GM12878 (cell line): ENCODE measurements around the gene NKTR. TPM values are rescaled to one million over a fixed set of nuclear protein-coding genes. Genes with fewer than 3 reads are reported as not detected.

ENCODE experiments used
- ATAC-seq: fragments of 200-7000 bp; cut with Tn5 transposase; 3 replicates; pipeline ENCODE4 v1.9.1; 2020; ENCODE audit warnings: mild to moderate bottlenecking, moderate library complexity
- BruUV-seq: library from RNA; stranded (reverse); fragments of 400-500 nt; replicated peaks from 2 replicates; lab custom pipeline; 2021; lab: Mats Ljungman, UMichigan
- CTCF ChIA-PET: fragments of 300-600 bp; sonication (Branson Sonifier 250); formaldehyde crosslinking; extraction: SDS; loops from one replicate; lab custom pipeline; 2021; ENCODE audit warnings: inconsistent platforms; lab: Yijun Ruan, JAX
- POLR2A ChIA-PET: fragments of 350-600 bp; formaldehyde crosslinking; extraction: SDS; loops from one replicate; lab custom pipeline; 2021; ENCODE audit warnings: inconsistent platforms; lab: Charles Lee
- RAD21 ChIA-PET: fragments of 300-600 bp; sonication (Branson Sonifier 250); formaldehyde crosslinking; loops from one replicate; lab custom pipeline; 2023; ENCODE audit warnings: antibody characterized with exemption; ENCODE audit not compliant: unreplicated experiment; lab: Charles Lee
- SMC1A ChIA-PET: fragments of 300-600 bp; sonication (Branson Sonifier 250); formaldehyde crosslinking; loops from one replicate; lab custom pipeline; 2023; ENCODE audit not compliant: unreplicated experiment, uncharacterized antibody; lab: Charles Lee
- DNase-seq: peaks from one replicate; pipeline ENCODE4 v3.0.0-alpha.2; 2011; ENCODE audit warnings: low read depth, low spot score
- FAIRE-seq: peaks from 3 replicates; lab custom pipeline; 2011; peaks lifted over from hg19 to GRCh38; lab: Jason Lieb, UNC
- H2AFZ ChIP-seq: 2 replicates; pipeline ENCODE4 v1.6.0; 2011; ENCODE audit warnings: low read depth, low read length, control low read depth; ENCODE audit not compliant: control insufficient read depth
- H3K27ac ChIP-seq: 2 replicates; pipeline ENCODE4 v1.5.1; 2011; ENCODE audit warnings: control low read depth; ENCODE audit not compliant: control insufficient read depth, insufficient read depth
- H3K27me3 ChIP-seq, 2 experiments: replicated peaks in 1 of 2; 2 replicates each; pipeline versions ENCODE4 v1.6.0 to v1.6.1; 2011; ENCODE audit warnings: low read length in 1 of 2; ENCODE audit not compliant: control insufficient read depth in 2 of 2, insufficient read depth in 2 of 2
- H3K36me3 ChIP-seq, 2 experiments: 2 replicates each; pipeline ENCODE4 v1.5.1; 2011; ENCODE audit warnings: low read length in 1 of 2; ENCODE audit not compliant: control insufficient read depth in 2 of 2, insufficient read depth in 2 of 2
- H3K4me1 ChIP-seq: 2 replicates; pipeline ENCODE4 v1.6.1; 2011; ENCODE audit warnings: mild to moderate bottlenecking, low read length, moderate library complexity, mixed read lengths; ENCODE audit not compliant: control insufficient read depth, insufficient read depth
- H3K4me2 ChIP-seq: 2 replicates; pipeline ENCODE4 v1.6.0; 2011; ENCODE audit warnings: control low read depth; ENCODE audit not compliant: control insufficient read depth, insufficient read depth
- H3K4me3 ChIP-seq: fragments of 200-600 bp; sonication (generic); 2 replicates; pipeline ENCODE4 v1.5.1; 2016
- H3K79me2 ChIP-seq: 2 replicates; pipeline ENCODE4 v1.6.0; 2011; ENCODE audit warnings: low read length; ENCODE audit not compliant: control insufficient read depth, insufficient read depth
- H3K9ac ChIP-seq: 2 replicates; pipeline ENCODE4 v1.8.0; 2011; ENCODE audit warnings: low read length, control low read depth, mixed read lengths; ENCODE audit not compliant: control insufficient read depth, insufficient read depth
- H3K9me3 ChIP-seq: replicated peaks from 3 replicates; pipeline ENCODE4 v1.5.1; 2011; ENCODE audit warnings: mild to moderate bottlenecking, low read length; ENCODE audit not compliant: control insufficient read depth, insufficient read depth
- H4K20me1 ChIP-seq: 2 replicates; pipeline ENCODE4 v1.6.0; 2011; ENCODE audit not compliant: control insufficient read depth, insufficient read depth
- BCLAF1 ChIP-seq: fragments of 450-650 bp; IDR thresholded peaks from 2 replicates; pipeline ENCODE4 v1.6.1; 2017; ENCODE audit warnings: antibody characterized with exemption, mild to moderate bottlenecking, moderate library complexity
- BRCA1 ChIP-seq: IDR thresholded peaks from 2 replicates; pipeline ENCODE4 v1.6.1; 2011; ENCODE audit warnings: low read depth, low read length, improper control_type of control experiment
- ESRRA ChIP-seq: IDR thresholded peaks from 2 replicates; pipeline ENCODE4 v1.6.1; 2012; ENCODE audit warnings: mild to moderate bottlenecking, low read length, improper control_type of control experiment
- HDAC2 ChIP-seq: fragments of 200-600 bp; sonication (generic); IDR thresholded peaks from 2 replicates; pipeline ENCODE4 v1.6.1; 2017
- MYB ChIP-seq: fragments of 150-350 bp; IDR thresholded peaks from 2 replicates; pipeline ENCODE4 v1.6.1; 2014; ENCODE audit warnings: mild to moderate bottlenecking, low read depth, low read length, borderline replicate concordance
- SMAD1 ChIP-seq: fragments of 450-650 bp; IDR thresholded peaks from 2 replicates; pipeline ENCODE4 v1.6.1; 2018; ENCODE audit warnings: mild to moderate bottlenecking, low read depth; ENCODE audit not compliant: partially characterized antibody
- STAT1 ChIP-seq: fragments of 450-650 bp; conservative IDR thresholded peaks from 2 replicates; pipeline ENCODE4 v1.6.1; 2014; ENCODE audit warnings: antibody characterized with exemption, mild to moderate bottlenecking
- USF2 ChIP-seq: IDR thresholded peaks from 2 replicates; pipeline ENCODE4 v1.6.1; 2011; ENCODE audit warnings: low read depth, low read length, improper control_type of control experiment, borderline replicate concordance
- WGBS: methylation state at CpG from one replicate; pipeline ENCODE4 v1.1.6; 2016; ENCODE audit warnings: low lambda C conversion rate; ENCODE audit not compliant: insufficient replicate concordance, insufficient coverage; ENCODE audit errors: missing lambda C conversion rate; 5-methylcytosine and 5-hydroxymethylcytosine counted together
- in situ Hi-C: fragments of 300-500 bp; cut with MboI; formaldehyde crosslinking; loops from 9 replicates; pipeline ENCODE4 v1.14.3; 2018; ENCODE audit warnings: mixed read lengths
- intact Hi-C: fragments of 100-400 bp; cut with micrococcal nuclease; formaldehyde crosslinking; loops from one replicate; pipeline ENCODE4 v1.14.2; 2022; ENCODE audit not compliant: unreplicated experiment
- polyA plus RNA-seq, 11 experiments: library from polyadenylated mRNA; depleted of rRNA in 4 of 11; unstranded in 6 of 11; stranded (reverse) in 5 of 11; fragments of >200 nt; fragmentation: Nextera tagmentation in 4 of 11; fragmentation: Illumina TruSeq in 1 of 11; extraction: Ambion mirVana in 4 of 11; extraction: Trizol in 1 of 11; gene quantifications; 1 replicate in 1 of 11; 2 replicates in 10 of 11; pipeline versions ENCODE4 v1.2.1 to v1.2.3, GENCODE V29; 2011 to 2016; ENCODE audit warnings: inconsistent platforms in 2 of 11, missing spikeins in 2 of 11, low read depth in 1 of 11
- total RNA-seq, 4 experiments: library from RNA; depleted of rRNA in 3 of 4; stranded (reverse); fragments of >200 nt in 3 of 4; fragmentation: Illumina TruSeq in 1 of 4; extraction: Trizol in 1 of 4; gene quantifications; 2 replicates each; pipeline versions ENCODE4 v1.2.1 to v1.2.3, GENCODE V29; 2013 to 2021

Gene NKTR
- total and polyA plus RNA-seq, 10 of the 15 experiments (the other 5 are each of a cell fraction or from before 2014, with no cell fraction given) = 15.3 to 91.9 (median 55.3) TPM

- H3K27me3 ChIP-seq = no peaks in the 10 kb centered on the region
- H3K9me3 ChIP-seq = no peaks in the 10 kb centered on the region; the same call in 2 of the 3 replicates
- ChIA-PET SMC1A (interaction anchor here (1.7 kb wide), 1 partner anchor 10 kb away, joined by 5 read pairs; no protein-coding TSS in a partner anchor), RAD21 (no interaction called here), CTCF (interaction anchor here (0.7 to 2.8 kb wide), 4 partner anchors 11 to 246 kb away, joined by 3 to 10 read pairs (median 3); no protein-coding TSS in a partner anchor), POLR2A (interaction anchor here (1.1 to 1.7 kb wide), 3 partner anchors 9 to 19 kb away, joined by 3 to 4 read pairs (median 4); no protein-coding TSS in a partner anchor)
- intact Hi-C loops = no loop called here
- peaks cover 0 to 12% of the 10 kb centered on the region in 2 experiments; a peak in 1 of 4 replicates for H3K36me3 ChIP-seq
- H3K4me2 ChIP-seq = peak overlapping the region; percentile 47; the same call in 1 of the 2 replicates
- no peak overlapping the region for H3K4me3 ChIP-seq
- TF ChIP-seq SMAD1 (no peak), BCLAF1 (no peak), MYB (no peak), USF2 (no peak), ESRRA (no peak), STAT1 (no peak), BRCA1 (no peak), HDAC2 (no peak)
- DNase-seq (no peak), ATAC-seq (no peak), FAIRE-seq (no peak)
- peaks cover 34% of the 10 kb centered on the region for H3K79me2 ChIP-seq
- in situ Hi-C loops = no loop called here
- H3K4me1 ChIP-seq = peaks cover 12% of the 10 kb centered on the region
- 100% methylated on average over 1 of the region's 1 CpG for WGBS
- H3K9ac ChIP-seq = no peak overlapping the region
- no TSS peak for BruUV-seq
- no peaks in the 10 kb centered on the region for H4K20me1 ChIP-seq
- no peak overlapping the region for H3K27ac ChIP-seq
- no peak overlapping the region for H2AFZ ChIP-seq
Measured at GRCh38 chr3:42593635-42594034, 6.9 kb upstream of the NKTR start.
